Kidney capillary endothelial cell (primary cell): Measurements from ENCODE around the gene SLC35F1.

ENCODE experiments used
- DNase-seq: peaks from one replicate; pipeline ENCODE4 v3.0.0-alpha.2; 2018; ENCODE audit warnings: low spot score

Gene SLC35F1

DNA sequence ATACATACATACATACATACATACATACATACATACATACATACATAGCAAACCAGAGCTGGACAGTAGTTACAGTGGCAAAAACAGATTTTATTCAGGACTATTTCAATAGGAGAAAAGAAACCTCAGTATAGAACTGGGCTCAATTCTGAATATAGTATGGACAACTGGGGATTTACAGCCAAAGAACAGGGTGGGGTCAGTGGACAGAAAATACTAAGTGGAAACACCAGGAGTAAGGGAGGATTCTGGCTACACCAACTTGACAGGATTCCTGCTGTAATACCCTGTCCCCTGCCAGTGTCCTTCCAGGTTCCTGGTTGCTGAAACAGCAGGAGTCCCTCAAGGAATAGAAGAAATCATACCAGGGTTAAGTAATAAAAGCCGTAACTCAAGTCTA lies 293.1 kb downstream of the SLC35F1 start:
- no peak for DNase-seq

DNA sequence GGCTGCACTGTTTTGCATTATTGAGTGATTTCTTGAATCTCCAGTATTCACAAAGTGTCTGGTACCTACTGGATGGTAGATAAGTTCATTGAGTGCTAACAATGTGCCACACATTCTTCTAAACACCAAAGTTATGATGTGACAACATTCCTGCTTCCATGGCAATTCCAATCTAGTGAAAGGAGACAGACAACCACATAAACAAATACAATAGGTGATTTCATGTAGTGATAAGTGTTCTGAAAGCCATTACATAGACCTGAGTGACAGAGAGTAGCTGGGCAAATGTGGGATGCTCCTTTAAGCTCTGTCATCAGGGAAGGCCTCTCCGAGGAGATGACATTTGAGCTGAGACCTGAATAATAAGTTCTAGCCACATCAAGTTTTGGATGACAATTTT lies 295.5 kb downstream of the SLC35F1 start:
- DNase-seq, result no peak

DNA sequence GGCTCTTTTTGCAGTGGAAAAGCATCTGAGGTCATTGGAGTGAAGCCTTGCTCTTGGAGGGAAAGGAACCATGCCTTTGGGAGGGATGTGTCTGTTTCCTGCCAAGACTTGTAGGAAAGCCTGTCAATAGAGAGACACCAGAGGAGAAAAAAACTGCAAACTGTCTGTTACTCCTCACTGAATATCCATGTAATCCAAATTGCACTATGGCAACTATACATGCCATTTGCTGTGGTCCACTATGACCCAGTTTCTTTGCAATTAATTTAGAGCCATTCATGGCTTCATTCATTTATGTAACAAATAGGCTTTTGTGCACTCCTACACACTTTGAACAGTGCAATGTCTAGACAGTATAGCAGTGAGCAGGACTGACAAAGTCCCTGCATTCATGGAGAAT lies 296.5 kb downstream of the SLC35F1 start:
- no peak for DNase-seq

DNA sequence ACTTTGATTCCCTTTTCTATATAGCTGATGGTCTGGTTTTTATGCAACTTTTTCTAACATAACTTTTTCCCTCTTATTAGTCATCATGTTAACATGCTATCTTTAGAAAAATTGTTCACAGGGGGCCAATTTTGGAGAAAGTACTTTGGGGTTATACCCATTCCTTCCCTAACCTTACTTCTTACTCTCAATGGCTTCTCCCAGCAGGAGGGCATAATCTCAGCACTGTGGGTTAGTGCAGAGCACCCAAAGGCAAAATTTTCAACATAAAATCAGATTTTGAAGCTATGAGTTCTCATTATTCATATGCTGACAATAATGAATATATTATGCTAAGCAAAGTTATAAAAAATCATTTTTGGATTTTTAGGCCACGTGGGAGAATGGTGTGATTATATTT lies 299.2 kb downstream of the SLC35F1 start:
- no peak for DNase-seq

DNA sequence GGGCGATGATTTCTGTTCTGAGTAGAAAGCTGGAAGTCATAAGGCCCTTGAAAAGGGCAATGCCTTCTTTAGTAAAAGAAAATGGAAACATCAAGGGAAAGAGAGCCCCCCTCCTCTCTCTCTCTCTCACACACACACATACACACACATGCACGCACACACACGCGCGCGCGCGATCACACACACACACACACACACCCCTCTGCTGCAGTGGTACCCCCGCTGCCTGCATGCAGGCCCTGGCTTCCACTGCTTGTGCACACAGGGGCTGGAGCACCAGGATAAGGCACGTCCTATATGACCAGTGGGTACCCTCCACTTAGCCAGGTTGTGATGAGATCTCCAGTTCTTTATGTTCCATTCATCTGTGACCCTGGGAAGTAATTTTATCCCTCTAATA lies 300.9 kb downstream of the SLC35F1 start:
- no peak for DNase-seq

DNA sequence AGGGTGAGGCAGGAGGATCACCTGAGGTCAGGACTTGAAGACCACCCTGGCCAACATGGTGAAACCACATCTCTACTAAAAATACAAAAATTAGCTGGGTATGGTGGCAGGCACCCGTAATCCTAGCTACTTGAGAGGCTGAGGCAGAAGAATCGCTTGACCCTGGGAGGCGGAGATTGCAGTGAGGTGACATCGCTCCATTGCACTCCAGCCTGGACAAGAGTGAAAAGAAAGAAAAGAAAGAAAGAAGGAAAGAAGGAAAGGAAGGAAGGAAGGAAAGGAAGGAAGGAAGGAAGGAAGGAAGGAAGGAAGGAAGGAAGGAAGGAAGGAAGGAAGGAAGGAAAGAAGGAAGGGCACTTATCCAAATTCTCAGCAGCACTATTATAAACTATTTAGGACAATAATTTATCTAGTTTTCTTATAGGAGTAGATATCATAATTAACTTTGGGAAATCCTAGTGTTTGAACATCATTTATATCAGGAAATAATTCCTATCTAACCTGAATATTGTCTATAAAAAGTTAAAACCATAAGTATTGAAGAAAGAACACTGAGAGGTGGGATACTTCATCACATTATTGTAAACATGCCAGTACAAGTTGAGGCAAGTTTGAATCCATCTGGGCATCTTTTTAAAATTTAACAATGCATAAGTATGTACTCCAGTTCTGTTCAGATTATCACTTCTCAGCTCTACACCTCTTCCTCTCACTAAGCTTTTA lies 305.5 kb downstream of the SLC35F1 start:
- DNase-seq, result no peak

DNA sequence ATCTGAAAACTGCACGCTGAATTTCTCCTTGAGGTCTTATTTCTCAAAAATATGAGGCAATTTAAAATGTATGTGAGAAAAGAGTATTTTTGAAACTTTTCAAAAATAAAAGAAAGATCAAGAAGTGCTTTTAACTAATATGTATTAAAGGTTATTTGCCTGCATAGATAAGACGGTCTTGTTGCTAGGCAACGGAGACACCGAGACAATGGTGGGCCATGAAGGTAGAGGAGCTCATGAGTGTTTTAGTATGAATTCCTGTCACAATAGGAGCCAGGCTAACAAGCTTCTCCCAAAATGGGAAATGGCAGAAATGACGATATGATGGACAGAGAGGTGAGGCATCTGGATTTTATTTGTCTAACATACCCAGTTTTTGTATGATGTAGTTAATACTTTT lies 308.2 kb downstream of the SLC35F1 start:
- DNase-seq, result no peak

DNA sequence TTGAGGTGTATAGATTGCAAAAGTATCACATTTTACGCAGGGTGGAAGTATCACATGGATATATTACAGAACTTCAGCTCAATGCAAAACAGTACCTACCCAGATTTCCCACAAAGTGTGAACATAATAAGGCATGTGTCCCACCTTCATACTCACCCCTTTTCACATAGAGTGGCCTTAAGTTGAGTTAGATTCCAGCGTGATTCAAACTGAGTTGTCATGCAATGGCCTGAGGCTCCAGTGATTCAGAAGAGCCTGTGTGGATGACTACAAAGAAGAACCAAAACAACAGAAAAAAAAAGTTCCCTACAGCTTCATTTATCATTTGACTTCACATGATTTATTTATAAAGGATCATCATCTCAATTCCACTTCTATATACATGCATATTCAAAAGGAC lies 309.7 kb downstream of the SLC35F1 start:
- DNase-seq, result no peak

DNA sequence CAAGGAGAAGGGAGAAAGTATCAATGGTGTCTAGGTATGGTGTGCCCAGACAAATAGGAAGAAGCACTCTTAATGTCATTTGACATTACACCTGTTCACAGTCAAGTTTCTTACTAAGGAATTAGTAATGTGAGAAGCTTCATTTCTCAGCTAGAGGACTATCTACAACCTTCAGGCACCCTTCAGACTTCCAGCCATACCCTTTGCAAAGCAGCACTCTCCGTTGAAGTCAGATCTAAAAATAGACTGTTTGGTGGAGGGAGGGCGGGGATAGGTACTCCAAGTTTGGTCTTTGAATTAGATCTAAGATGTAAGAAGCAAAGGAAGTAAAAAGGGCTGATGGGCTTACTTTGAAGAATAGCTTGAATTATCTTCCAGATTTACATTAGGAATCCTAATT lies 311.1 kb downstream of the SLC35F1 start:
- DNase-seq, result no peak

DNA sequence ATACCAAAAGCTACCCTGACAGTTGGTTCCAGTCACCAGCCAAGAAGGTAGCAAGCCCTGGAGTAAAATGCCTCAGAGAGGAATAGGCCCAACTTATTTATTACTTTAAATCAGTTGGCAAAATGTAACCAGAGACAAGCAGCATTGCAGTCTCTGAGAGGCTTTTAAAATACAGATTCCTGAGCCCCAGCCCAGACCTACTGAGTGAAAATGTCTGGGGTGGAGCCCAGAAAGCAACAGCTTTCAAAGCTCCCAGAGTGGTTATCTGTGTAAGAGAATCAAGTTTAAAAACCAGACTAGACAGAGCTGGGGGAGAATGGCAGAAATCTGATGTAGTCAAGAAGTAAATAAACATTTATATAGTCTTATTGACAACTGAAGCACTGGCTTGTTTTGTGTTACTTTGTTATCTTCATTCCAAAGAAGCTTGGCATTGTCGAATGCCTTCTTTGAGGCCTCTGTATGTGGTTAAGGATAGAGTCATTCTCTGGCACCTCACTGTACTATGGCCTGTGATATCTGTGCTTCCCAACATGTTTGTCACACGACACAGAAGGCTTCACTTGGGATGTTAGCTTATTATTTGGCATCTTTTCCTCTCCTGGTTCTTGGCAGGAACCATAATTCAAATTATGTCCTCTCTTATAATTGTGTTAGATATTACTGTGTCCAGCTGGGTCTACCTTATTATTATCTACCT lies 313.5 kb downstream of the SLC35F1 start:
- no peak for DNase-seq

DNA sequence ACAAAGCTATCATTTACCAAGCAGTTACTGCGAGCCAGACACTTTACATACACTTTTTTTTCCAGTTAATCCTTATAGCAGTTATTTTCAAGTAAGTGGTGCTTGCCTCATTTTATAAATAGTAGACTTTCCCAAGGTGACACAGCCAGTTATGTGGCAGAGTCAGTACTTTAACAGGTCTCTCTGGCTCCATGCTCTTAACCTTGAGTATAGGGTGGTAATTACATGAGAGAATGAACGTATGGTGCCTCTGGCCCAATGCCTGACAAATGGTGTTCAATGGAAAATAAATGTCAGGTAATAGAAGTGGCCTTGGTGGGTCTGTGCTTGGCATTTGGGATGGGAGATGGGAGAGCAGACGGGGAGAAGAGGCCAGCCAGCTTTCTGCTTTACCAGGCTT lies 316.3 kb downstream of the SLC35F1 start:
- no peak for DNase-seq

DNA sequence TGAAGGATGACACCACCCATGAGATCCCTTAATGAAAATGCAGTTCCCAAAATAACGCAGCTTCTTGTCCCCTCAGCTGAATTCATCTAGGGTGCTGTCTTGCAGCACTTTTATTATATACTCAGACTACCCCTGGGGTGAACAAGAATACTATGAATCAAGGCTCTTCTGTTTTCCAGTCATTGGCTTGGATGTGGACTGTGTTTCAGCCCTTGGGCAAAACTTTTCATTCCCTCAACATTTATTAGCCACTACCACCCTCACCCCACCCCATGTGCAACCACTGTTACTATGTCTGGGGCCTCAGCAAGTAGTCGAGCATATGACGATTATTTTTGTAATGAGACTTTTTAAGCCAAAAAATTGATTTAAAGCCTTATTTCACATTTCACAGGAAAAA lies 321.8 kb downstream of the SLC35F1 start:
- DNase-seq, result no peak

DNA sequence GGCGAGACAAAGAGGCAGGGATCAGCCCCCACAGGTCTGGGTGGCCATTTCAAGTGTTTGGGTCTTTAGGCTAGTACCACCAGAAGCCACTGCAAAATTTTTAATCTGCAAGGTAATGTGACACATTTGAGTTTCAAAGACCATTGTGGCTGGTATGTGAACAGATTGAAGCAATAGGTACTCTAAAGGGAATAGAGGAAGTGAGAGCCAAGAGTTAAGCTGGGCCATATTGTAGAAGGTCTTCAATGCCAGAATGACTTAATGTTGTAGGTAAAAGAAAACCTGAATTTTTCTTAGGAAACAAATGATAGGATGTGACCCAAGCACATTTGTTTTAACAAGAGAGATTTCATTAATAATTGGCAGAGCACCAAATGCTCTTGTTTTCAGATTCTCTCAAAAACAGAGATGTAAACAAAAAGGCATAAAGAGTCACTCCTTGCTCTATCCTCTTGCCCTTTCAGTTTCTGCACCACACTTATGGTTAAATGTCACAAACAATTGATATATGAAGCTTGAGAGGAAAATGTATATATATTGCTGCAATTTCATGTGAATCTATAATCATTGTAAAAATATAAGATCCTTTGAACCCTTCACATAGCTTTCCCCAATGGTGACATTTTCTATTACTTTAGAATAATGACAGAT lies 333.9 kb downstream of the SLC35F1 start:
- no peak for DNase-seq

DNA sequence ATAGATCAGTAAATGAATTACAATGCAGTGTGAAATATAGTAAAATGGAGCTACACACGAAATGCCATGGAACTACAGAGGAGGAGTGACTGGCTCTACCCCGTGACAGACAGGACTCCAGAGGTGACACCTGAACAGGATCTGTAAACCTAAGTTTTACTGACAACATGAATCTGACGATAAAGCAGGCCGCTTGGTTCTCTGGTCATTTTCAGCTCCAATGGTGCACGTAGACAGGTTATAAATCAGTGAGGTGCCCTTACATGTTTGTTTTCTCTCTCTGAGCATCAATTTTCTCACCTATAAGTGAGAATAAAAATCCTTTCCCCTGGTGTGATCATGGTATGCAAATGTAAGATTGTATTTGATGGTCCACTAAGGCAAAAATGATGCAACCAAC lies 339.3 kb downstream of the SLC35F1 start:
- no peak for DNase-seq

DNA sequence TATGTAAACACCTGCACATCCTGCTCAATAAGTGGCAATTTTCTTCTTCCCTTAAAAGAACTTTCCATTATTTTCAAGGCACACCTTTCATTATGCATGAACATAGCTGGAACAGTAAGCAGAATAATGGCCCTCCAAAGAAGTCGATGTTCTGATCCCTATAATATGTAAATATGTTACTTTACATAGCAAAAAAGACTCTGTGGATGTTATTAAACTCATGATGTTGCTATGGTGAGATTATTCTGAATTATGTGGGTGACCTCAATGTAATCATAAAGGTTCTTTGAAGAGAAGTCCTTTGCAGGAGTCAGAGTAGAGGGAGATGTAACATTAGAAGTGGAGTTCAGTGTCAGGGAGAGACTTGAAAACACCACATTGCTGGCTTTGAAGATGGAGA lies 341.1 kb downstream of the SLC35F1 start:
- no peak for DNase-seq

DNA sequence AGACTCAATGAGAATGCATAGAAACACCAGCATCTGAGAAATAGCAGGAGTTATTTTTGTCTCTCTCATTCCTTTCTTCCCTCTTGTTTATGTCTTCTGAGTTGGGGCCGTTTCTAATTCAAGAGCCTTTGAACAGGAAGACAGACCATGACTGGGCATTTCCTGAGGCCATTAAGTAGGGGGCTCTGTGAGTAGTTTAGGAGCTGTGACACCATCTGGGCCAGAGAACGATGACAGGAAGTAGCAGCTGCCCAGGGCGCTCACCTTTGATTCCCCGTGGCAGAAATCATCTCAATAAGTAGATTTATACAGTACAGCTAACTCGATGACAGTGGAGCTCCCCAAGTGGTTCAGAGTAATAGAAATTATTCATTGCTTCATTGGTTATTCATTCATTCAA lies 342.6 kb downstream of the SLC35F1 start:
- DNase-seq, result peak; percentile 63

DNA sequence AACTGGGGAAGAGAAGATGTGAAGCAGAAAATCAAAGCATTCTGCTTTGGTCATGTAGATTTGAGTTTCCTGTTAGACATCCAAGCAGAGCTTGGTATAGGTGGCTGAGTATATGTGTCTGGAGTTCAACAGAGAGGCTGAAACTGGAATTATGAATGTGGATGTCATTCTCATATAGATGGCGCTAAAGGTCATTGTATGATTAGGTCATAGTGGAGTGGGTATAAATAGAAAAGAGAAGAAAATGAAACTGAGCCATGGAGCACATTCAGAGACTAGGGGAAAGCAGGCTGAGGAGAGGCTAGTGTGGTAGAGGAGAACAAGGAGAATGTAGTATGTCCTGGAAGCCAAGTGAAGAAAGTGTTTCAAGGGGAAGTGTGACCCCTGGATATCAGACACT lies 345.4 kb downstream of the SLC35F1 start:
- no peak for DNase-seq

DNA sequence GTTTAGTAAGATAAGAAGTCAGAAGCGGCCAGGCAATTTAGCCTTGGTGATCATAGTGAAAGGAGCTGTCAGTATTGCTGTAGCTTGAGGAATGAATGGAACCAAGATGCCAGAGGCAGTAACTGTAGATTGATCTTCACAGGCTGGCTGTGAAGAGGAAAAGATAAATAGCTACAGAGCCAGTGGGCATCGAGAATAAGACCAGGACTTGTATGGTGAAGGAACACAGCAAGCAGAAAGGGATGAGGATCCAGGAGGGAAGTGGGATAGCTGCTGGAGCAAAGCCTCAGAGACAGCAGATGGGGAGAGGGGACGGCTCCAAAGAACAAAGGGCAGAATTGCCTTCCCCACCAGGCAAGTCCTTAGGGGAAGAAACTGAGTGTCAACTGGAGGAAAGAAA lies 346.7 kb downstream of the SLC35F1 start:
- no peak for DNase-seq

DNA sequence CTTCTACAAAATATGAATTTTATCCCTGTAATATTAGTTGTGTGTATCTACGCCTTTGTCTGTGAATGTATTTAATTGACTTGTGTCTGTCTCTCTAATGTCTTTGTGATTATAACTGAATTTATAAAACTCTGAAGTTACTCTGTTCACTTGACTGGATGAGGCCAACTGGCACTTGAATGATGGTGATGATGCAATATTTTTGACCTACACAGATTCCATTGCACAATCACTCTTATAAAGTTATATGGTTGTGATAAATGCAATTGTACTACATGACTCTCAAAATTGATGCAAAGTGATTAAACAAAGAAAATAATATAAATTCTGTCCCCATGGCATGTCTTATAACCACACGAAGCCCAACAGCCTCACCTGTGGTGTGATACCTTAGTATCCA lies 353.8 kb downstream of the SLC35F1 start:
- no peak for DNase-seq

DNA sequence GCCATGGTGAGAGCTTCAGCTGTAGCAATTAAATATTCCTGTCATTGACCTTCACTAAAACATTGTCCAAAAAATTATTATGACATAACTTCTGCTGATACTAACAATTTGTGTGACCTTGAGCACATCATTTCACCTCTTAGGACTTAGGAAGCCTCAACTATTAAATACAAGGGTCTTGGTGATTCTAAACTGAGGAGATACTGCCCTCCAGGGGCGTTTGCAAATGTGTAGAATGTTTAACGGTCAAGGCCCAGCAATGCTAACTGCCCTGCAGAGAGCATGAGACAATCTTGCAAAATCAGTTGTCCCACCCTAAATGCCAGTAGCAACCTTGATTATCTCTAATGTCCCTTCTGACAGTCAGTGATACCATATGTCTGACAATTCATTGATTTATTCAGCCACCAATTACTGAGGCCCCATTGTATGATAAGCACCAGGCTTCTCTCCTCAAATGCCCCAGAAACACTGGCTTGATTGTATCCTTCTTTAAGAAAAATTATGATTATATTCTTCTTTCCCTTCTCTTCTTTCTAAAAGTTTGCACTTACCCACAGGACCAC lies 356.9 kb downstream of the SLC35F1 start:
- peak; percentile 56 for DNase-seq

DNA sequence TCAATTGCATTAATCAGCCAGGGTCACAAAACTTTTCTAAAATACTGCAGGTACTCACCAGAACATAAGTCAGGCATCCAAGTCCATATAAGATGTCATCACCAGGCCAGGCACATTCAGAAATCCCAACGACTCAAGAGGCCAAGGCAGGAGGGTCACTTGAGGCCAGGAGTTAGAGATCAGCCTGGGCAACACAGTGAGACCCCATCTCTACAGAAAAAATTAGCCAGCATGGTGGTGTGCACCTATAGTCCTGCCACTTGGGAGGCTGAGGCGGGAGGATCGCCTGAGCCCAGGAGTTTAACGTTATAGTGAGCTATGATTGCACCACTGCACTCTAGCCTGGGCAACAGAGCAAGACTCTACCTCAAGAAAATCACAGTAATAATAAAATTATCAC lies 362.6 kb downstream of the SLC35F1 start:
- DNase-seq, result no peak

DNA sequence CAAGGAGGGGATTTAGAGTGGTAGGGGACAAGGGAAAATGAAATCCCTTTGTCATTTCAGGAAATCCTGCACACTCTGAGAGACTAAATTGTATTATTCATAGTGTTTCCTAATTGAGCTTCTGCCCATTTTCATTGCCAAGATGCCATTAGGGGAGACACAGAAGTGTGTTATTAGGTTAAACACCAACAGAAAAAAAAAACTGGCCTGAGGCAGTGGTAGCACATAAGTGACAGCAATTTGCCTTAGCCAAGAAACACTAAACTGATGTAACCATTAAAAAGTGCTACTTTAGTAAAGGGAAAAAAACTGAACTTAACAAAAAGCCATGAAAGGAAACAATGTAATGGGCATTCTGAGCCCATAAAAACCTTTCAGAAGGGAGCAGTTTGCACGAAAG lies 370.6 kb downstream of the SLC35F1 start:
- no peak for DNase-seq

DNA sequence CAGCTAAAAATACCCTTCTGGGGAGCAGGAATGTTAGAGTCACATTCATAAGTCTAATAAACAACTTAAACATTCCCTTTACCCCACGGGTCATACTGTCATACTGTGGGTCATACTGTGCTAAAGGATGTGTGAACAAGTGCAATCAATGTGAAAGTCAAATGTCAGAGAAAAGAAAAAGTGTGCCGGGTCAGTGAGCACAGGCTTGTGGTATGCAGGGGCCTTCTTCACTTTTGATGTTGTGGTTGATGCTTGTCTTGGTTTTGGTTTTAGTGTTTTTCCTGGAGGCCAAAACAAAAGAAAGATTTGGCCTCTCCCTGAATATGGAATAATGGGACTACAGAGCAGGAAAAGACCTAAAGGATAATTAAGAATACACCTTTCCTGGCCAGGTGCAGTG lies 373.1 kb downstream of the SLC35F1 start:
- no peak for DNase-seq
